Measurements from ENCODE around the gene MEIS1.

- no peak for TF ChIP-seq CTCF (IDR thresholded peaks at IDR 0.05)
- no peak for TF ChIP-seq POLR2A (IDR thresholded peaks at IDR 0.05)
Observed at GRCh38 chr2:66456183-66457041, 21.5 kb downstream of the MEIS1 start.
